Dedifferentiated amniotic fluid mesenchymal stem cell (primary cell): ENCODE results near the gene NPR2.

Experiments
- DNase-seq: peaks from one replicate; pipeline ENCODE4 v3.0.0-alpha.2; 2016; ENCODE audit errors: extremely low spot score

NPR2 gene

DNA sequence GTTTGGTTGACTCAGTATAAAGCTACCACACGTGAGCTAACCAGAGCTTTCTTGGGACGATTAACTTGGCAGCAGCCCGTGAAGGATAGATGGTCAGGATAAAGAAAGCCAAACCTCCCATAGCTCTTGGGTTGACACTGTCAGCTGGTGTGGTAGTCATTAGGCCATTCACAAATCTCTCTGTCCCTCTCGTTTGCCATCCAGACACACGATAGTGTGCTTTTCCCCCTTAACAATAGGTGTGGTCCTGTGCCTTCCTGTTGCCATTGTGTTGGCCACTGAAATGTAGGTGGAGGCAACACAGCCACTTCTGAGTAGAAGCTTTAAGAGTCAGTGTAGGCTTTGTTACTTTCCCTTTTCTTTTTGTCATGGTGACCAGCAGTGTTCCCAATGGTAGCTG lies 67.1 kb downstream of the NPR2 start:
- no peak for DNase-seq
